ENCODE data around the gene STARD3. TPM values are rescaled to one million over a fixed set of nuclear protein-coding genes. Genes with fewer than 3 reads are reported as not detected.

The STARD3 gene
- total and polyA plus RNA-seq, 2 of the 13 experiments (the other 11 are each of a cell fraction or from before 2014, with no cell fraction given) = 34.6 to 100 TPM

- TF ChIP-seq CCAR2 (optimal IDR thresholded peaks at IDR 0.05; ENCODE audit: low read depth, low read length) (no peak), CREBL2 (CRISPR knock-in tag; IDR thresholded peaks at IDR 0.05; ENCODE audit: borderline replicate concordance) (no peak), KLF11 (CRISPR knock-in tag; IDR thresholded peaks at IDR 0.05) (peak; percentile 53; the same call in 1 of the 2 replicates), ZNF329 (CRISPR knock-in tag; IDR thresholded peaks at IDR 0.05; ENCODE audit: low read depth) (no peak), ZNF570 (CRISPR knock-in tag; IDR thresholded peaks at IDR 0.05; ENCODE audit: borderline replicate concordance) (no peak), SNAPC4 (CRISPR knock-in tag; IDR thresholded peaks at IDR 0.05) (peak; percentile 75; the same call in 1 of the 2 replicates), ATAD3A (CRISPR knock-in tag; IDR thresholded peaks at IDR 0.05) (0 out of 2 replicates have a peak, but pooled peaks have one; percentile 51), ZFP1 (CRISPR knock-in tag; IDR thresholded peaks at IDR 0.05) (peak; percentile 21; the same call in 1 of the 2 replicates), POLR2A (IDR thresholded peaks at IDR 0.05; ENCODE audit: insufficient read depth in 1 of 2, low read depth in 2 of 2, low read length in 2 of 2) (peak in 1 of 2 experiments; percentile 39; a peak in 1 of 4 replicates), TRAFD1 (CRISPR knock-in tag; IDR thresholded peaks at IDR 0.05; ENCODE audit: borderline replicate concordance) (no peak), ZNF740 (CRISPR knock-in tag; IDR thresholded peaks at IDR 0.05) (0 out of 2 replicates have a peak, but pooled peaks have one; percentile 15), ZNF776 (CRISPR knock-in tag; IDR thresholded peaks at IDR 0.05) (0 out of 2 replicates have a peak, but pooled peaks have one; percentile 49)
Observed at GRCh38 chr17:39695089-39695474, 58.1 kb downstream of the STARD3 start (continued).

Measured in HepG2 (cell line).